Smooth muscle cell (in vitro differentiated cells): ENCODE data around the gene NEURL1B. TPM values are rescaled to one million over a fixed set of nuclear protein-coding genes. Genes with fewer than 3 reads are reported as not detected.

ENCODE experiments used
- DNase-seq: peaks from one replicate; lab custom pipeline; 2025; ENCODE audit not compliant: unreplicated experiment; lab: John Stamatoyannopoulos, UW
- H2AFZ ChIP-seq: fragments of 200-600 bp; sonication (generic); 2 replicates; pipeline ENCODE4 v1.6.0; 2016; ENCODE audit warnings: antibody characterized with exemption, low read depth, mild to moderate bottlenecking
- H3F3A ChIP-seq: fragments of 200-600 bp; sonication (generic); 2 replicates; pipeline ENCODE4 v1.6.0; 2017; ENCODE audit warnings: antibody characterized with exemption, low read depth
- H3K27ac ChIP-seq: fragments of 200-600 bp; sonication (generic); 2 replicates; pipeline ENCODE4 v1.5.1; 2016; ENCODE audit warnings: low read depth, mild to moderate bottlenecking
- H3K27me3 ChIP-seq: fragments of 200-600 bp; sonication (generic); 2 replicates; pipeline ENCODE4 v1.6.1; 2016; ENCODE audit warnings: low read depth, mild to moderate bottlenecking
- H3K36me3 ChIP-seq: fragments of 200-600 bp; sonication (generic); 2 replicates; pipeline ENCODE4 v1.5.1; 2016; ENCODE audit warnings: low read depth
- H3K4me1 ChIP-seq: fragments of 200-600 bp; sonication (generic); 2 replicates; pipeline ENCODE4 v1.5.1; 2016; ENCODE audit warnings: low read depth
- H3K4me2 ChIP-seq: fragments of 200-600 bp; sonication (generic); 2 replicates; pipeline ENCODE4 v1.6.0; 2016; ENCODE audit warnings: mild to moderate bottlenecking
- H3K4me3 ChIP-seq: fragments of 200-600 bp; sonication (generic); 2 replicates; pipeline ENCODE4 v1.5.1; 2016; ENCODE audit warnings: mild to moderate bottlenecking
- H3K79me2 ChIP-seq: fragments of 200-600 bp; sonication (generic); 2 replicates; pipeline ENCODE4 v1.6.0; 2016; ENCODE audit warnings: low read depth, mild to moderate bottlenecking
- H3K9ac ChIP-seq: fragments of 200-600 bp; sonication (generic); 2 replicates; pipeline ENCODE4 v1.6.0; 2016; ENCODE audit warnings: low read depth
- H3K9me3 ChIP-seq: fragments of 200-600 bp; sonication (generic); replicated peaks from 2 replicates; pipeline ENCODE4 v1.5.1; 2016; ENCODE audit warnings: low read depth
- H4K20me1 ChIP-seq: fragments of 200-600 bp; sonication (generic); 2 replicates; pipeline ENCODE4 v1.6.0; 2016; ENCODE audit warnings: low read depth
- CTCF ChIP-seq: fragments of 200-600 bp; sonication (generic); IDR thresholded peaks from 2 replicates; pipeline ENCODE4 v1.5.1; 2017; ENCODE audit warnings: borderline replicate concordance, mild to moderate bottlenecking, antibody characterized with exemption; ENCODE audit not compliant: insufficient read depth, poor library complexity, severe bottlenecking
- WGBS: methylation state at CpG from one replicate; pipeline ENCODE4 v1.1.7; 2016; ENCODE audit warnings: low lambda C conversion rate; 5-methylcytosine and 5-hydroxymethylcytosine counted together
- polyA plus RNA-seq: library from polyadenylated mRNA; unstranded; fragments of >200 nt; fragmentation: Nextera tagmentation; extraction: Ambion mirVana; gene quantifications from 2 replicates; pipeline ENCODE4 v1.2.1, GENCODE V29; 2016
- total RNA-seq: library from RNA; depleted of rRNA; stranded (reverse); fragments of >200 nt; gene quantifications from 2 replicates; pipeline ENCODE4 v1.2.3, GENCODE V29; 2014

The NEURL1B gene
- total and polyA plus RNA-seq, 2 experiments from 2014 or later = 3.7 to 10.0 TPM

- H3K27me3 ChIP-seq = no peaks in the 10 kb centered on the region
- no peak overlapping the region for H3K4me2 ChIP-seq
- no peak for TF ChIP-seq CTCF
- 96% methylated on average over 9 of the region's 9 CpGs for WGBS
- peaks cover 5% of the 10 kb centered on the region for H3K79me2 ChIP-seq
- no peaks in the 10 kb centered on the region for H3K4me1 ChIP-seq
- H4K20me1 ChIP-seq = peaks cover 6% of the 10 kb centered on the region
- no peak for DNase-seq
- no peaks in the 10 kb centered on the region for H3K9me3 ChIP-seq
- H3K36me3 ChIP-seq = no peaks in the 10 kb centered on the region
- H3K4me3 ChIP-seq = no peak overlapping the region
- no peak overlapping the region for H3K9ac ChIP-seq
- H3F3A ChIP-seq = no peaks in the 10 kb centered on the region
- no peak overlapping the region for H3K27ac ChIP-seq
- no peak overlapping the region for H2AFZ ChIP-seq
Observed at GRCh38 chr5:172670444-172670843, 29.4 kb downstream of the NEURL1B start.

GRCh38 chr5:172671091-172671490 is 30.0 kb downstream of the NEURL1B start:
- 97% methylated on average over 5 of the region's 5 CpGs for WGBS
- Histone ChIP-seq H3F3A (no peaks in the 10 kb centered on the region), H3K36me3 (no peaks in the 10 kb centered on the region), H3K4me1 (no peaks in the 10 kb centered on the region), H4K20me1 (peaks cover 12% of the 10 kb centered on the region), H3K4me3 (no peak overlapping the region), H3K9ac (no peak overlapping the region), H3K27ac (no peak overlapping the region), H3K79me2 (peaks cover 2% of the 10 kb centered on the region), H3K27me3 (no peaks in the 10 kb centered on the region), H2AFZ (no peak overlapping the region), H3K4me2 (no peak overlapping the region), H3K9me3 (no peaks in the 10 kb centered on the region)
- TF ChIP-seq CTCF = no peak
- no peak for DNase-seq

- H3K4me3 ChIP-seq = no peak overlapping the region
- no peaks in the 10 kb centered on the region for H3K4me1 ChIP-seq
- no peaks in the 10 kb centered on the region for H3K9me3 ChIP-seq
- H3K27ac ChIP-seq = no peak overlapping the region
- H3K36me3 ChIP-seq = no peaks in the 10 kb centered on the region
- WGBS = 89% methylated on average over 2 of the region's 2 CpGs
- no peaks in the 10 kb centered on the region for H3F3A ChIP-seq
- no peak for DNase-seq
- H3K79me2 ChIP-seq = no peaks in the 10 kb centered on the region
- H2AFZ ChIP-seq = no peak overlapping the region
- TF ChIP-seq CTCF = no peak
- no peak overlapping the region for H3K9ac ChIP-seq
- peaks cover 18% of the 10 kb centered on the region for H4K20me1 ChIP-seq
- no peaks in the 10 kb centered on the region for H3K27me3 ChIP-seq
- H3K4me2 ChIP-seq = no peak overlapping the region
Observed at GRCh38 chr5:172672681-172673080, 31.6 kb downstream of the NEURL1B start.

- H3K4me2 ChIP-seq = no peak overlapping the region
- WGBS = 90% methylated on average over 7 of the region's 7 CpGs
- H3K4me3 ChIP-seq = no peak overlapping the region
- no peaks in the 10 kb centered on the region for H3K4me1 ChIP-seq
- H3K36me3 ChIP-seq = no peaks in the 10 kb centered on the region
- no peak for TF ChIP-seq CTCF
- no peak overlapping the region for H3K9ac ChIP-seq
- H3K79me2 ChIP-seq = no peaks in the 10 kb centered on the region
- DNase-seq = no peak
- no peak overlapping the region for H3K27ac ChIP-seq
- H3K27me3 ChIP-seq = no peaks in the 10 kb centered on the region
- H3K9me3 ChIP-seq = no peaks in the 10 kb centered on the region
- H3F3A ChIP-seq = no peaks in the 10 kb centered on the region
- H2AFZ ChIP-seq = no peak overlapping the region
- peaks cover 18% of the 10 kb centered on the region for H4K20me1 ChIP-seq
Observed at GRCh38 chr5:172674155-172674554, 33.1 kb downstream of the NEURL1B start.
